IPS-NIHi11 (cell line): ENCODE results near the gene NOL3.

ENCODE experiments used
- DNase-seq: peaks from one replicate; pipeline ENCODE4 v3.0.0; 2012; ENCODE audit warnings: mixed read lengths, low spot score

The NOL3 gene

DNA sequence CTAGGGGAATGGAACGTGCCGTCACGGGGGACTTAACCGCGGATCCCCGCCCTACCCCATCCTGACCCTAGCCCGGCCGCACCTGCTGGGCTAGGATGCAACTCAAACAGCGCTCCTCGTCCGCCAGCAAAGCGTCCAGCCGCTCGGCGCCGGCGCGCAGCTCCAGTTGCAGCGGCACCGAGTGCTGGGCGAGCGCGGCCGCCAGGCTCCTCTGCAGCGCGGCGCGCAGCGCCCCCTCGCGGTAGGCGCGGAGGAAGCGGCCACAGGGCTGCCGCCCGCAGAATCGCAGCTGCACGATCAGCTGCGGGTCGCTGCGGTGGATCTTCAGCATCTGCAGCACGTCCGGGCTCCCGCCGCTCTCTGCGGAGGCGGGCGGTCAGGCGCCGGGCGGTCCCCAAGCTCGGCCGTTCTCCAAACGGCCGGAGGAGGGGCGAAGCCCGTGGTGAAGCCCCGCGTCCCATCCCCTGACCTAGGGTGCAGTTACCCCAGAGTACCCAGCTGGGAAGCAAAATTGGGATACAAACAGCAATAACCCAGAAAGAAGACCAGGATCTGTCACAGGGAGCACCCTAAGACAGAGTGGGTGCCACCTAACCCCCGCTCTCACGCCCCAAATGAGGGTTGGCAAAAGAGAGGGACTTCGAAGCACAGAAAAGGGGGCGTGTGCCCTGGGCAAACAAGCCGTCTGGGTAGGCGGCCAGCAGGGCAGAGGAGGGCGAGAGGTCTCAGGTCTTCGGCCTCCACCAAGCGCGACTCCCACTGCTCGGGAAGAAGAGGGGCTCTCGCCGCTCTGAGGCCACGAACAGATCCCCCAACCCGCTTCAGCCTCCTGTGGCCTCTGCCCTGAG is 14.8 kb upstream of the NOL3 start:
- DNase-seq = peak; percentile 93

DNA sequence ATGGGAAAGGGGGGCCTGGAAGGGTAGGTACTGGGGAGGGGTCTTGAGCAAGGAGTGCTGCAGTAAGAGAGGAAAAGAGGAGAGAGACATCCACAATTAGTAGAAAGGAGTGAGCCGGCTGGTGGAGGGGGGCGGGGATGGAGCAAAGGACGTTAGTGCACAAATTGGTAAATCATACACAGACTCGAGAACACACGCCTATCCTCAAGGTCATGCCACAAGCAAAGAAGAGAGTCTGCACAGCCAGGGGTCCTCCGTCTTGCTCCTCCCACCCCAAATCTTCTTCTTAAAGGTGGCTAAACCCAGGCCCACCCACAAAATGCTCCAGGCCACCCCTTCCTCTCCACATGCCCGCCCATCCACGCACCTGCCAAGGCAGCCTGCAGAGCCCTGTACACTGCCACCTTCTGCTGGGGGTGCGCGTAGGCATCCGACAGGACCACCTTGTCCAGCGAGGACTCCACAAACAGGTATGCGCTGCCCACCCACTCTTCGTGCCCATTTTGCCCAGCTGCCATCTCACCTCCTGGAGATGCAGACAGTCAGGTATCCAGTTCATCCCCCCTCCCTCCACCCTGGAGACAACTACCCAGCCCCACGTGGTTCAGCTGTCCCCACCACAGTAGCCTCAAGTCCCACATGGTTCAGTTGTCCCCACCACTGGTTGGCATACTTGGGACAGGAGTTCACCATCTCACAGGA is 14.0 kb upstream of the NOL3 start:
- DNase-seq = no peak

DNA sequence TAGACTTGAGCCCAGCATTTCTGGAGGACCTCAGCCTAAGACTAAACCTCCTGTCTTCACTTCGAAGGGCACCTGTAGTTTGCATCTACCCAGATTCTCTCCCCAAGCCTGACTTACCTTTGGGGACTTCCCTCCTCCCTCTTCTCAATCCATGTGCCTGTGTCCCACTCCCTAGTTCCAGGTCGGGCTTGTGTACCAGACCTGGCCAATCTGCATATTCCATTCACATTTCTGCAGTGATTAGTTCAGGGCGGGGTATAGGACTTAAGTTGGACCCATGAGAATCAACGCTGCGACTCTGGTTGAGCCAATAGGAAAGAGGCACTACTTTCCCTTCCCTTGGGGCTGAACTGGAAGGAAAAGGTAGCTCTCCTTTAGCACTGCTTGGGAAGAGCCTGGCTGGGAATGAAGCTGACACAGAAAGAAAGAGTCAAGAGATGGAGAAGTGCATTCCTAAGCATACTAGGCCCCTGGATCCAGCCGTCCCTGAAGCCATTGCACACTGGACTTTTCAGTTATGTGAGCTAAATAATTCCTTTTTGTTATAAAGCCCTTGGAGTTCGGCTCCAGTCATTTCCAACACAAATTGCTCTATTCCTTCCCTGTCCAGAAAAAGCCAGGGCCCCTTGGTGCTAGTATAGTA is 13.1 kb upstream of the NOL3 start:
- no peak for DNase-seq

DNA sequence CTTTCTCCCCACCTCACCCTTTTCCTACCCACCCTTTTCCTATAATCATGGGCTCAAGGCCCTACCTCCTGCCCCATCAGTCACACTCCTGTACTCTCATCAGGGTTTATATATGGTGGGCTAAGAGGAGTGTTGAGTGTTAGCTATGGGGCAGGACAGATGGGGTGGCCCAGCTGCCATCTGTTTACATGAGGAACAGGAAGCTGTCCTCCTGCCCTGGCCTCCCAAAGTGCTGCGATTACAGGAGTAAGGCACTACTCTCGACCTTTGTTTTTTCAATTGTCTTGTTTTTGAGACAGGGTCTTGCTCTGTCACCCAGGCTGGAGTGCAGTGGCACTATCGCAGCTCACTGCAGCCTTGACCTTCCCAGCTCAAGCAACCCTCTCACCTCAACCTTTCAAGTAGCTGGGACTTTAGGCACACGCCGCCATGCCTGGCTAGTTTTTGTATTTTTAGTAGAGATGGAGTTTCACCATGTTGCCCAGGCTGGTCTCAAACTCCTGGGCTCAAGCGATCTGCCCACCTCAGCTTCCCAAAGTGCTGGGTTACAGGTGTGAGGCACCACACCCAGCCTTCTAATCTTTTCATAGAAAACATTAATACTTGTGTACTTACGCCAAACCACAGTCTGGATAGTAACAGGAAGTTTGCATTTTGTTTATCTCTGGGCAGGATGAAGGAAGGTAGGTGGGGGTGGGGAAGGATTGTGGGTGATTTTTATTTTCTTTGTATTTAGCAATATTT is 12.3 kb upstream of the NOL3 start:
- DNase-seq = no peak

DNA sequence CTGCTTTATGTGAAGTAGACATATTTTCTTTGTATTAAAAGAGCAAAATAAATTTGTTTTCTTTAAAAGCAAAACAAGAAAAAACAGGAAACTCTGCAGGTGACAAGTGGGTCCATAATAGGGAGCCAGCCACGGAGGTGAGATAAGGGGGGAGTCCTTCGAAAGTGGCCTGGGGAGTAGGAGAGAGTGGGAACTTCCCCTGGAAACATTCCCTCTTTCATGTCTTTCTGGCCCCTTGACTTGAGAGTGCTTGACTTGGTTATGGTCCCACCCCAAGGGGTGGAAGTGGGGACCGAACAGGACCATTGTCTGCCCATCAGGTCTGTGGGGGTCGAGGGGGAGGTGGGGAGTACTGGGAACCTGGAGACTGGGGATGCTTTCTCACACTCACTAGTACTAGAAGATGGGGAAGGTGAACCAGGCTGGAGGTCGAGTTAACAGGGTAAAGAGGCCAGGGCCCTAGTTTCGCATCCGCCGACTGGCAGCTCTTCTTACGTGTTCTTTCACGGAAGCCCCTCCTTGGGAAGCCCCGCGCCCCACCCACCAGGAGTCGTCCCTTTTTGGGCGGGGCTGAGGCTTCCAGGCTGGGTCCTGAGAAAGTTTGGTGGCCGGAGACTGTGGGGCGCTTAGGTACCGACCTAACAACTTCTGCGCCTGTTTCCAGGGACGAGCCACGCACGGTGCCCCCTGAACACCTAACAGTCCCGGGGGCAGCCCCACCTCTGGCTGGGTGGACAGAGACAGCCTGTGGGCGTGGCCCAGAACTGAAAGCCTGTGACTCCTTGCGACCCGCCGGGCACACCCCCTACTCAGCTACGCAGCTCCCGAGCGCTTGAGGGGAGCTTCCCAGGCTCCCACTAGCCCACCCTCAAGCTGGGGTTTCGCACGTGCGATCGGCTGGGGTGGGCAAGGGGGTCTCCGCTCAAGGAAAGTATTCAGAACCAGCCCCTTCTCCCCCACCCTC is 11.4 kb upstream of the NOL3 start:
- DNase-seq = no peak

DNA sequence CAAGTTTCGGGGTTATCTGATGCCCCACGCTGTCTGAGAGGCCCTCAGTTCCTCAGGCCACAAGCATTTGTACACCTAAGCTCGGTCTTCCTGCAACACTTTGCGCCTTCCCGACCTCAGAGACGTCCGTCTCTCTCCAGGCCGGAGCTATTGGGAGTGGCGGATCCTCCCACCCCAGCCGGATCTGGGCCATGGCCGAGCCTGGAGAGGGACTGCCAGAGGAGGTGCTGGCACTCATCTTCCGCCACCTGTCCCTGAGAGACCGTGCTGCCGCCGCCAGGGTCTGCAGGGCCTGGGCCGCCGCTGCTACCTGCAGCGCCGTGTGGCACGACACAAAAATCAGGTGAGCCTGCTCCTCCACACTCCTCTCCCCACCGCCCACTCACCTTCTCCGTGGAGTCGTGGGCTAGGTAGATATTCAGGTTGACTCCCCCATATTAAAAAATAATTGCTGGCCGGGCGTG is 8.7 kb upstream of the NOL3 start:
- DNase-seq = no peak

DNA sequence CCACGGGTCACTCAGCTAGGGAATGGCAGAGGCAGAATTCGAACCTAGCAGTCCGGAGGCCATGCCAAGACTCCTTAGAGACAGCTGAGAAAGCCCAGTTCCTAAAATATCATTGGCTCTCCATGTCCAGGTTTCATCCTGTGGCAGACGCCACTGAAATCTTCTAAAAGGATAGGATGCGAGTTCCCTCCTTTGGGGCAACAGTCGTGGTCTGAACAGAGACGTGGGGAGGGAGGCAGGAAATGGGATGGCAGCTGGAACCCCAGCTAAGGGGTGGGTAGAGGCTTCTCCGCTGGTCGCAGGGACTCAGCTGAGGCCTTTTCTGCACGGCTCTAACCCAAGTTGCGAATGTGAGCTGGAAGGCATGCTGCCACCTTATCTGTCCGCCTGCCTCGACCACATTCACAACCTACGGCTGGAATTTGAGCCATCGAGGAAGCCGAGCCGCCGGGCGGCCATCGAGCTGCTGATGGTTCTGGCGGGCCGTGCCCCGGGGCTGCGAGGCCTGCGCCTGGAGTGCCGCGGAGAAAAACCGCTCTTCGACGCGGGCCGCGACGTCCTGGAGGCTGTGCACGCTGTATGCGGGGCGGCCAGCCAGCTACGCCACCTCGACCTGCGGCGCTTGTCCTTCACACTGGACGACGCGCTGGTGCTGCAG is 7.7 kb upstream of the NOL3 start:
- no peak for DNase-seq

DNA sequence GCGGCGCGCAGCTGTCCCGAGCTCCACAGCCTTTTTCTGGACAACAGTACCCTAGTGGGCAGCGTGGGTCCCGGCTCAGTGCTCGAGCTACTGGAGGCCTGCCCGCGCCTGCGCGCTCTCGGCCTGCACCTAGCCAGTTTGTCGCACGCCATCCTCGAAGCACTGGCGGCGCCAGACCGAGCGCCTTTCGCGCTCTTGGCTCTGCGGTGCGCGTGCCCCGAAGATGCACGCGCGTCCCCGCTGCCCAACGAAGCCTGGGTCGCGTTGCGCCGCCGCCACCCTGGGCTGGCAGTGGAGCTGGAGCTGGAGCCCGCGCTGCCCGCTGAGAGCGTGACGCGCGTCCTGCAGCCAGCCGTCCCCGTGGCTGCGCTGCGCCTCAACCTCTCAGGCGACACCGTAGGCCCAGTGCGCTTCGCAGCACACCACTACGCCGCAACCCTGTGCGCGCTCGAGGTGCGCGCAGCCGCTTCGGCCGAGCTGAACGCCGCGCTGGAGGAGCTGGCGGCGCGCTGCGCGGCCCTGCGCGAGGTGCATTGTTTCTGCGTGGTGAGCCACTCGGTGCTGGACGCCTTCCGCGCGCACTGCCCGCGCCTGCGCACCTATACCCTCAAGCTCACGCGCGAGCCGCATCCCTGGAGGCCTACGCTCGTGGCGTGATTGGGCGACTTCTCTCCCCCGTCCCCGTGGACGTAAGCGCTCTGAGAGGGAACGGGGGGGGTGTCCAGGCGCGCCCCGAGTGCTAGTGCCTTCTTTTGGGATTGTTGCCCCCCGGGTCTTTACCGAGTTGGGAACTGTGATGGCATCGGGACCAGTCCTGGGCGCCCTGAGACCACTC is 7.0 kb upstream of the NOL3 start:
- no peak for DNase-seq

DNA sequence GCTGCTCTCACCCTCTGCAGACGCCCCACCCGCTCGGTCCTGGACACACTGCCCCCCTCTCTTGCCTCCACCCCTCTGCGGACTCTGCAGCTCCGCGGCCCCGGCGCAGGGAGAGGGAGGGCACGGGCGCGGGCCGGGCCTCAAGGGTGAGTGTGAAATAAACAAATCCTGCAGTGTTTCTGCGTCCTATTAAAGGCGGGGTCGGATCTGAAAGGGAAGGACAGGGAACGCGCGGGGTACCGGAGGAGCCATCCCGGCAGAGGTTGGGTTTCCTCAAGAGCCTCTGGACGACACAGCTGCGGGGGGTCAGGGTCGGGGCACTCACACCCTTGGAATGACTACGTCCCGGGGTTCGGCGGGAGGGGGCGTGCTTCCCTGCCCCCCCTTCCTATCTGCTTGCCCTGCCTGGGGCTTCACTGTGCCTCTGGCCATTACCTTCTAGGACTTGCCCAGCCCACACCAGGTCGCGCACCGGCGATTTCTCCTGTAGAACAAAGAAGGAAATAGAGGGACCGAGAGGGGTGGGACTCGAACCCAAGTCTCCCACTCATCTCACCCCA is 6.3 kb upstream of the NOL3 start:
- DNase-seq = no peak

DNA sequence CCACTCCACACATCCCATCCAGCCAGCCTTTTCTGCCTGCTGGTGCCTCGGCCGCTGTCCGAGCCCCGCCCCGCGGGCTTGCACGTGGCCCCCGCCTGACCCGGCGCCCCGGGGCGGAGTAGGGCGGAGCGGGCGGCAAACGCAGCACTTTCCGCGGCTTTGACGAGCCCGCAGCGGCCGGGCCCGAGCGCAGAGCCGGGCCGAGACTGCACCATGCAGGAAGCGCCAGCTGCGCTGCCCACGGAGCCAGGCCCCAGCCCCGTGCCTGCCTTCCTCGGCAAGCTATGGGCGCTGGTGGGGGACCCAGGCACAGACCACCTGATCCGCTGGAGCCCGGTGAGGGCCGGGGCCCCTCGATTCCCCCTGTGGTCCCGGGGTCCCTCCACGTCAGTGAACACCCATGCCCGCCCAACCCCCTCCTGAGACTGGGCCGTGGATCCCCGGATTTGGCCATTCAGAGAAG is 5.7 kb upstream of the NOL3 start, which contains the start of gene HSF4:
Gene HSF4, plus strand, starts transcription at position 147 of the 463 bp plus-strand sequence. Its CDS starts 67 bp downstream, at position 214.
- peak; percentile 50 for DNase-seq

DNA sequence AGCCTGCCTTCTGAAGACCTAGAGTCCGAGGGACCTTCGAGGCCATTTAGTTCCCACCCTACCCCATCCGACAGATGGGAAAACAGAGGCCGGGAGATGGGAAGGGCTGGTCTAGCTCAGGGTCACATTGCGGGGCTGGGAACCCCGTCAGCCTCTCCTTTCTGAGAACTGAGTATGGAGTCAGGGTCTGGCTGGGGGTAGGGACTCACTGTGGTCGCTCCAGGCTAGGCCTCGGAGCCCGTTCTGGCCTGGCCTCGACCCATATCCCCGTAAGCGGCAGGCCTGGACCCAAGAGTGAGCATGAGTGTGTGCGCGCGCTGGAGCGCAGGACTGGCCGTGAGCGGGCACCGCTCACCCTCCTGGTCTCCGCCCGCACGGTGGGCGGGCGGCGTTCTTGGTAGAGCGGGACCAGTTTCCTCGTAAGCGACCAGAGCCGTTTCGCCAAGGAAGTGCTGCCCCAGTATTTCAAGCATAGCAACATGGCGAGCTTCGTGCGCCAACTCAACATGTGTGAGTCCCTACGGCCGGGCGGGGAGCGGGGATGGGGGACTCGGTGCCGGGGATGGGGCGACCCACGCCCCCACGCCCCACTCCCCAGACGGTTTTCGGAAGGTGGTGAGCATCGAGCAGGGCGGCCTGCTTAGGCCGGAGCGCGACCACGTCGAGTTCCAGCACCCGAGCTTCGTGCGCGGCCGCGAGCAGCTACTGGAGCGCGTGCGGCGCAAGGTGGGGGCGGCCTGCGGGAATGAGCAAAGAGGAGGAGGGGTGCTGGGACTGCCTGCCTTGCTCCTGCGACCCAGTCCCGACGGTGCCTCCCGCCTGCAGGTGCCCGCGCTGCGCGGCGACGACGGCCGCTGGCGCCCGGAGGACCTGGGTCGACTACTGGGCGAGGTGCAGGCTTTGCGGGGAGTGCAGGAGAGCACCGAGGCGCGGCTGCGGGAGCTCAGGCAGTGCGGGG is 4.9 kb upstream of the NOL3 start:
- DNase-seq = no peak

DNA sequence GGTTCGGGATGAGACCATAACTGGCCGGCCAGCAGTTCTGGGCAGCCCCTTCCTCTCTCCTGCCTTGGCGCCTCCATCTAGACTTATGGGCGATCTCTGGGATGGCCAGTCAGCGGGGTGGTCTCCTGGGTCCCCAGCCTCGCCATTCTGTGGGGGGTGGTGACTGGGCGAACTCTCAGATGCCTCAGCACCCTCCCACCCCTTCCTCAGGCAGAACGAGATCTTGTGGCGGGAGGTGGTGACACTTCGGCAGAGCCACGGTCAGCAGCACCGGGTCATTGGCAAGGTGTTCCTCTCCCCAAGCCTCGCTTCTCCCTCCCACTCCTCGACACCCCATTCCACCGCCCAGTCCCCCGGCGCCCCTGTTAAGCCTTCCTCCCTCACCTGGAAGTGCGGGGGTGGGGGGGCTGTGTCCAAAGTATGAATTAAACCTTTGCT is 4.2 kb upstream of the NOL3 start:
- DNase-seq = no peak

DNA sequence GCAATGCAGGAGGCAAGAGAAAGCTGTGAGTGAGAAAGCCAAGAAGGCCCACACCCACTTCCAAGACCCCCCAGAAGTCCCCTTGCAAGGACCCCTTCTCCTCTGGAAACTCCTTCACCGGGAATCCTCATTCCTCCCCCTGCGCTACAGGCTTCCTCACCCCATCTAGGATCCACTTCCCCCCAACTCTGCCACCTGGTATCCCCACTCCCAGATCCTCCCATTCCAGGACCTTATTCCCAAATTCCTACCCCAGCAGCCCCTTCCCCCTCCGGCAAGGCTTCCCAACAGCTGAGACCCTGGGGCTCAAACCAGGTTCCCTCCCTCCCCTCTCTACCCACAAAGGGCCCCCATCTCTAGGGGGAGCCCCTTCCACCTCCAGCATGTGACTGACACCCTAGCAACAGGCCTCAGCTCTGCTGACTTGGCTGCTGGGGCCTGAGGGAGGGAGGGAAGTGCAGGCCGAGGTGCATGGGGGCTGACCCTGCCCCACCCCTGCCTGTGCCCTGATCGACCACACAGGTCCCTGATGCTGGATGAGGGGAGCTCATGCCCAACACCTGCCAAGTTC is 3.7 kb upstream of the NOL3 start:
- no peak for DNase-seq

DNA sequence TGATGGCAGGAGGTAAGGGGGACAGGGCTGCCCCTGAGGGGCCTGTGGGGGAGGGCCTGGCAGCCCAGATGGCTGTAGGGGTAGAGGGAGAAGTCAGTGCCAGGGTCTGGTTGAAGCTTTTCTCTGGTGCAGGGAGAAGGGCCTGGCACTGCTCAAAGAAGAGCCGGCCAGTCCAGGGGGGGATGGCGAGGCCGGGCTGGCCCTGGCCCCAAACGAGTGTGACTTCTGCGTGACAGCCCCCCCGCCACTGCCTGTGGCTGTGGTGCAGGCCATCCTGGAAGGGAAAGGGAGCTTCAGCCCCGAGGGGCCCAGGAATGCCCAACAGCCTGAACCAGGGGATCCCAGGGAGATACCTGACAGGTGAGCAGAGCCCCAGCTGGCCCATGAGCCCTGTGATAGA is 2.8 kb upstream of the NOL3 start:
- no peak for DNase-seq

DNA sequence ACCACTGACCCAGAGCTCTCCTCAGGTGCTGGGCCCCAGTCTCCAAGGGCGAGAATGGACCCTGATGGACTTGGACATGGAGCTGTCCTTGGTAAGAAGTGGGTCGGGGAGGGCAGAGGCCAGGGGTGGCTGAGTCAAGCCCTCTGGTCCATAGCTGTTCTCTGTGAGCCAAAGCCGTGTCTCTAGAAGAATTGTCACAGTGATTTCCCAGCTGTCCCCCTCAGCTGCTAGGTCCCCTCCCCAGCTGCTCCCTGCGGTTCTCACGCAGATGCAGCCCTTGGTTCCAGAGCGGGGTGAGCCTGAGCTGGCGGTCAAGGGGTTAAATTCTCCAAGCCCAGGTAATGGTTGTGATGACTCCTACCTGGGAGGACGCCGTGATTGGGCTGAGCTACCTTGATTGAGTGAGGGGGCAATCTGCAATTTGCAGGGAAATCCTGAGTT is 1.3 kb upstream of the NOL3 start:
- no peak for DNase-seq

DNA sequence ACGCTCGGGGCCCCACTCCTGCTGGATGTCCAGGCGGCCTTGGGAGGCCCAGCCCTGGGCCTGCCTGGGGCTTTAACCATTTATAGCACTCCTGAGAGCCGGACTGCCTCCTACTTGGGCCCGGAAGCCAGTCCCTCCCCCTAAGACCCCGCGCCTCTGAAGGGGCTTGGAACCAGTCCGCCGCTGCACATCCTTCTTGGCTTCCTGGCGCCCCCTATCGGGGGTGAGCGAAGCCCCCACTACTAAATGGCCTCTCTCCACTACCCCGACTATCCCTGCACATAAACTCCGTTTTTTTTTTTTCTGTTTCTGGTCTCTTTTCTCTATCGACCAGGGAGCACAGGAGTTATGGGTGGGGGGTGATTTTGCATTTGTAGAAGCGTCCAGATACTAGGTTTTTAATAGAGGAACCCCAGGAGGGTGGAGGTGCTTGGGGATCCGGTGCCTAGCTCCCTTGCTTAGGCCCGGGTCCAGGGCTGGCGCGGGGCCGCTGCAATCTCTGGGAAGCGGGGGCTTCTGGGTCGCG is 633 bp upstream of the NOL3 start:
- peak; percentile 62 for DNase-seq
